Ectodermal cell (in vitro differentiated cells): Measurements from ENCODE around the gene SPOPL.
"Not testable (repeated sequence)": the region's sequence is repeated elsewhere in the genome, so short reads cannot be mapped to it uniquely, and the experiment has no call there.

Experiments
- H3K27ac ChIP-seq: 2 replicates; pipeline ENCODE4 v1.7.0; 2013; ENCODE audit warnings: mild to moderate bottlenecking, low read depth, low read length; ENCODE audit not compliant: insufficient read depth, poor library complexity, severe bottlenecking
- H3K27me3 ChIP-seq: 2 replicates; pipeline ENCODE4 v1.7.0; 2013; ENCODE audit warnings: mild to moderate bottlenecking, low read length; ENCODE audit not compliant: insufficient read depth, control insufficient read depth, poor library complexity, severe bottlenecking
- H3K36me3 ChIP-seq: one replicate; pipeline ENCODE4 v1.7.0; 2013; ENCODE audit warnings: low read length; ENCODE audit not compliant: control insufficient read depth, insufficient read depth
- H3K4me1 ChIP-seq: one replicate; pipeline ENCODE4 v1.7.0; 2013; ENCODE audit warnings: low read length; ENCODE audit not compliant: control insufficient read depth, insufficient read depth
- H3K4me3 ChIP-seq: 2 replicates; pipeline ENCODE4 v1.7.0; 2013; ENCODE audit warnings: low read depth, low read length, control low read depth; ENCODE audit not compliant: insufficient read depth
- H3K9me3 ChIP-seq: 2 replicates; pipeline ENCODE4 v1.7.0; 2013; ENCODE audit warnings: mild to moderate bottlenecking, low read length, moderate library complexity; ENCODE audit not compliant: control insufficient read depth
- WGBS, 2 experiments: methylation state at CpG; one replicate each; pipeline ENCODE4 v1.1.7; 2013; ENCODE audit warnings: missing lambda C conversion rate in 2 of 2; 5-methylcytosine and 5-hydroxymethylcytosine counted together

SPOPL gene

GRCh38 chr2:138522556-138522955 is 21.0 kb downstream of the SPOPL start:
- H3K36me3 ChIP-seq, result no peaks in the 10 kb centered on the region
- no peaks in the 10 kb centered on the region for H3K27me3 ChIP-seq
- H3K4me3 ChIP-seq, result no peak overlapping the region
- H3K27ac ChIP-seq, result no peak overlapping the region
- H3K9me3 ChIP-seq, result no peaks in the 10 kb centered on the region
- peaks cover 6% of the 10 kb centered on the region for H3K4me1 ChIP-seq
- 95 to 100% methylated on average over 2 to 3 of the region's 3 CpGs for WGBS, 2 experiments

DNA sequence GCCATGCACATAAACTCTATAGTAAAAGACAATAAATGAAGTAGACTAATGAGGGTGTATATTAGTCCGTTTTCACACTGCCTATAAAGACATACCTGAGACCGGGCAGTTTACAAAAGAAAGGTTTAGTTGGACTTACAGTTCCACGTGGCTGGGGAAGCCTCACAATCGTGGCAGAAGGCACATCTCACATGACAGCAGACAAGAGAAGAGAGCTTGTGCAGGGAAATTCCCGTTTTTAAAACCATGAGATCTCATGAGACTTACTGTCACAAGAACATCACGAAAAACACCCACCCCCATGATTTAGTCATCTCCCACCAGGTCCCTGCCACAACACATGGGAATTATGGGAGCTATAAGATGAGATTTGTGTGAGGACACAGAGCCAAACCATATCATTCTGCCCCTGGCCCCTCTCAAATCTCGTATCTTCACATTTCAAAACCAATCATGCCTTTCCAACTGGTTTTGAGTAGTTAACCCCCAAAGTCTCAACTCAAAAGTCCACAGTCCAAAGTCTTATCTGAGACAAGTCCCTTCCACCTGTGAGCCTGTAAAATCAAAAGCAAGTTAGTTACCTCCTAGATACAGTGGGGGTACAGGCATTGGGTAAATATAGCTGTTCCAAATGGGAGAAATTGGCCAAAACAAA is 21.6 kb downstream of the SPOPL start:
- H3K4me3 ChIP-seq, H3K36me3 ChIP-seq, H3K9me3 ChIP-seq, H3K27ac ChIP-seq, H3K4me1 ChIP-seq, H3K27me3 ChIP-seq: not testable (repeated sequence)
- 95% methylated on average over 7 of the region's 7 CpGs for WGBS, 2 experiments

- not testable (repeated sequence) for H3K4me1 ChIP-seq, H3K27ac ChIP-seq, H3K36me3 ChIP-seq, H3K27me3 ChIP-seq, H3K4me3 ChIP-seq, H3K9me3 ChIP-seq
- WGBS, 2 experiments, result 97 to 100% methylated on average over 3 of the region's 3 CpGs
Measured at GRCh38 chr2:138523673-138524042, 22.1 kb downstream of the SPOPL start.

DNA sequence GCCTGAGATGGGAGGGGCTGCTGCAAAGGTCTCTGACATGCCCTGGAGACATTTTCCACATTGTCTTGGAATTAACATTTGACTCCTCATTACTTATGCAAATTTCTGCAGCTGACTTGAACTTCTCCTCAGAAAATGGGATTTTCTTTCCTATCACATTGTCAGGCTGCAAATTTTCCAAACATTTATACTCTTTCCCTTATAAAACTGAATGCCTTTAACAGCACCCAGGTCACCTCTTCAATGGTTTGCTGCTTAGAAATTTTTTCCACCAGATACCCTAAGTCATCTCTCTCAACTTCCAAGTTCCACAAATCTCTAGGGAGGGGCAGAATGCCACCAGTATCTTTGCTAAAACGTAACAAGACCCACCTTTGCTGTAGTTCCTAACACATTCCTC is 22.8 kb downstream of the SPOPL start:
- H3K36me3 ChIP-seq, H3K4me1 ChIP-seq, H3K9me3 ChIP-seq, H3K4me3 ChIP-seq, H3K27ac ChIP-seq, H3K27me3 ChIP-seq: not testable (repeated sequence)
- WGBS, 2 experiments, result 89 to 96% methylated on average over 1 of the region's 1 CpG

GRCh38 chr2:138531913-138532312 is 30.3 kb downstream of the SPOPL start:
- peaks cover 4% of the 10 kb centered on the region for H3K36me3 ChIP-seq
- no peaks in the 10 kb centered on the region for H3K9me3 ChIP-seq
- no peaks in the 10 kb centered on the region for H3K27me3 ChIP-seq
- WGBS, 2 experiments, result 60 to 62% methylated on average over 3 of the region's 3 CpGs
- no peaks in the 10 kb centered on the region for H3K4me1 ChIP-seq
- H3K4me3 ChIP-seq, result no peak overlapping the region
- H3K27ac ChIP-seq, result no peak overlapping the region

DNA sequence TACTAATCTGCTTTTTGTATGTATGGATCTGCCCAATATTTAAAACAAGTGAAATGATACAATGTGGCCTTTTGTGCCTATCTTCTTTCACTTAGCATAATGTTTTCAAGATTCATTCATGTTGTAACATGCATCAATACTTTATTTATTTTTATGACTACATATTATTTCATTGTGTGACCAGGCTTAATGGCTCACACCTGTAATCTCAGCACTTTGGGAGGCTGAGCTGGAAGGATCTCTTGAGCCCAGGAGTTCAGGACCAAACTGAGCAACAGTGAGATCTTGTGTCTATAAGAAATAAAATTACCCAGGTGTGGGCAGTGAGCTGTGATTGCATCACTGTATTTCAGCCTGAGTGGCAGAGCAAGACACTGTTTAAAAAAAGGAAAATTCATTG is 33.2 kb downstream of the SPOPL start:
- H3K27me3 ChIP-seq, result no peaks in the 10 kb centered on the region
- H3K4me1 ChIP-seq, result no peaks in the 10 kb centered on the region
- no peak overlapping the region for H3K27ac ChIP-seq
- no peaks in the 10 kb centered on the region for H3K9me3 ChIP-seq
- peaks cover 7% of the 10 kb centered on the region for H3K36me3 ChIP-seq
- no peak overlapping the region for H3K4me3 ChIP-seq

DNA sequence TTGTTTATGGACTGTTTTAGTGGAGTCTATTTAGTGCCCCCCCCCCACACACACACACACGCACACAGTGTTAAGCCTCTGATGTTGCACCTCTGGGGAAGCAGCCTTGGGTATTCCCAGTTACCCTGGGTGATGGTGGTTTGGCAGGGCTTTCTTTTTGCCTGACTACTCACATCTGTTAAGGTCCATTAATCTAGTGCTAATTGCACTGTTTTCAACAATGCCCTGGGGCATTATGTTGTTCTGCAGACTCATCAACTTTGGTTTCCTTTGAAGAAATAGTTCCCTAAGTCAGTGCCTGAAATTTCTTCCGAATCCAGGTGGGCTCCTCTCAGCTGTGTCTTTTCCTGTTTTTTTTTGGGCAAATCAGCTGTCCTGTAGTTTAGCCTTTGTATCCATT is 34.7 kb downstream of the SPOPL start:
- Histone ChIP-seq H3K27me3 (no peaks in the 10 kb centered on the region), H3K27ac (no peak overlapping the region), H3K4me1 (no peaks in the 10 kb centered on the region), H3K9me3 (no peaks in the 10 kb centered on the region), H3K4me3 (no peak overlapping the region), H3K36me3 (peaks cover 7% of the 10 kb centered on the region)
- WGBS, 2 experiments, result 56 to 59% methylated on average over 1 to 2 of the region's 2 CpGs

DNA sequence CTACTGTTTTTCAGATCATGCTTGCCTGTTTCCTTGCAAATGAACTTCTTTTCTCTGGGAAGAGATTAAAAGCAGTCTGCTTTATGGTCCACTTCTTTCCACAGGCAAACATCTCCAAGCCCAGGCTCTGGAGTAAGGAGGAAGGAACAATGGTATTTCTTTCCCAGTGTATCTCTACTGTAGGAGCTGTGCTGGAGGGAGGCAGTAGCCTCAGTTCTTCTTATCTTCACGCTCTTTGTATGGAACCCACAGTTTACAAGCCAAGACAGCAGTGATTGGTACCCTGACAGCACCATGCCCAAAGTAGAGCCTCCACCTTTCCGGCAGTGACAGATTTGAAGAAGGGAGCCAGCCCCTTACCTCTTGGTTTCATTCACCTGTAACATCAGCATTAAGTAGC is 35.2 kb downstream of the SPOPL start:
- Histone ChIP-seq H3K36me3 (peaks cover 7% of the 10 kb centered on the region), H3K4me1 (no peaks in the 10 kb centered on the region), H3K27me3 (no peaks in the 10 kb centered on the region), H3K27ac (no peak overlapping the region), H3K4me3 (no peak overlapping the region), H3K9me3 (no peaks in the 10 kb centered on the region)
- 92 to 95% methylated on average over 2 of the region's 2 CpGs for WGBS, 2 experiments

- Histone ChIP-seq H3K27ac (no peak overlapping the region), H3K9me3 (no peaks in the 10 kb centered on the region), H3K27me3 (no peaks in the 10 kb centered on the region), H3K4me3 (no peak overlapping the region), H3K4me1 (no peaks in the 10 kb centered on the region), H3K36me3 (peaks cover 7% of the 10 kb centered on the region)
- 94 to 95% methylated on average over 12 of the region's 12 CpGs for WGBS, 2 experiments
Measured at GRCh38 chr2:138537170-138537915, 35.8 kb downstream of the SPOPL start.

DNA sequence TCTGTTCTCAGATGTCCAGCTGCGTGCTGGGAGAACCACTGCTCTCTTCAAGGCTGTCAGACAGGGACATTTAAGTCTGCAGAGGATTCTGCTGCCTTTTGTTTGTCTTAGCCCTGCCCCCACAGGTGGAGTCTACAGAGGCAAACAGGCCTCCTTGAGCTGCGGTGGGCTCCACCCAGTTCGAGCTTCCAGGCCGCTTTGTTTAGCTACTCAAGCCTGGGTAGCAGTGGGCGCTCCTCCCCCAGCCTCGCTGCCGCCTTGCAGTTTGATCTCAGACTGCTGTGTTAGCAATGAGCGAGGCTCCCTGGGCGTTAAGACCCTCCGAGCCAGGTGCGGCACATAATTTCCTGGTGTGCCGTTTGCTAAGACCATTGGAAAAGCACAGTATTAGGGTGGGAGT is 42.6 kb downstream of the SPOPL start:
- not testable (repeated sequence) for H3K9me3 ChIP-seq, H3K4me3 ChIP-seq, H3K27ac ChIP-seq, H3K36me3 ChIP-seq, H3K4me1 ChIP-seq, H3K27me3 ChIP-seq
- WGBS, 2 experiments, result 95 to 96% methylated on average over 12 of the region's 12 CpGs
